HuH-7.5 (cell line): Measurements from ENCODE around the gene SMAD5.

Source experiments
- DNase-seq: peaks from one replicate; pipeline ENCODE4 v3.0.0; 2011; ENCODE audit warnings: low spot score

Gene SMAD5

DNA sequence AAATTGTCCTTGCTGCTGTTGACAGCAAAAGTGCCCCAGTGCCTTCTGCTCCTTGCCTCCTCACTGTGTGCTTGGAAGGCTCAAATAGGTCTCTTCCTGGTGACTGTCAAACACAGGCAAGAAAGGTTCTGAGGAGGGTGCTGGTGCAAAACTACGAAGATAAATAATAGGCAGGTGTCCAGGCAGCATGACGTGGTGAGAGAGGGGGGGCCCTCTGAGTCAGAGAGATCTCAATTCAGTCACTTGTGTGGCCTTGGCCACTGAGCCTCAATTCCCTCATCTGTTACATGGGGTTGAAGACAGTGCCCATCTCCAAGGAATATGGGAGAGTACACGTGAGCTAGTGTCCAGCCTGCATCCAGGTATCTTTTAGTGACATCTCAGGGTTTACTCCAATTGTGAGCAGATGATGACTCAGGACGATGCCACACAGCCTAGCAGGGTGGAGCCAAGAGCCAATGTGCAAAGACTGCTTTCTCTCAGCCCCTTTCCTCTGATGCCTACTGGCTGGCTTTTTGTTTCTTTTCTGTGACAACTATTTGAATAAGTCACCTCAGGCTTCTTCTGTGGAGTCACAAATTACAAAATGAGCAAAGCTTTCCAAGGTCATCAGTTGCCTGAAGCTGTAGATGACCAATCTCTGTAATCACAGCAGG is 90.1 kb downstream of the SMAD5 start:
- DNase-seq, result no peak

GRCh38 chr5:136225796-136226195 is 93.2 kb downstream of the SMAD5 start:
- DNase-seq, result no peak

DNA sequence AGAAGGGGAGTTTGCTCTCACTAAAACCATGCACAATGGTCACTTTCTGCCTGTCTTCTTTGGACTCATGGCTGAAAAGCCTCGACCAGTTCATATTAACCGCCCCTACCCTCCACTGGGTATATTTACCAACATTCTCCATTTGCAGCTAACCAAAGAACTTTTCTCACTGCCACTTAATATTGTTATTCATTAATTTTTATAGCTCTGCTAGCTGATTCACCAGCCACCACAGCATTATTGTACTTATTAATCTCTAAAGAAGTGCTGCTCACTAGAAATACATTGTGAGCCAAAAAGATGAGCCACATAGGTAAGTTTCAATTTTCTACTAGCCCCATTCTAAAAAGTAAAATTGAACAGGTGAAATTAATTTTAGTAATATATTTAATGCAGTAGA is 93.8 kb downstream of the SMAD5 start:
- DNase-seq, result no peak

GRCh38 chr5:136228136-136228757 is 95.6 kb downstream of the SMAD5 start:
- DNase-seq, result no peak

DNA sequence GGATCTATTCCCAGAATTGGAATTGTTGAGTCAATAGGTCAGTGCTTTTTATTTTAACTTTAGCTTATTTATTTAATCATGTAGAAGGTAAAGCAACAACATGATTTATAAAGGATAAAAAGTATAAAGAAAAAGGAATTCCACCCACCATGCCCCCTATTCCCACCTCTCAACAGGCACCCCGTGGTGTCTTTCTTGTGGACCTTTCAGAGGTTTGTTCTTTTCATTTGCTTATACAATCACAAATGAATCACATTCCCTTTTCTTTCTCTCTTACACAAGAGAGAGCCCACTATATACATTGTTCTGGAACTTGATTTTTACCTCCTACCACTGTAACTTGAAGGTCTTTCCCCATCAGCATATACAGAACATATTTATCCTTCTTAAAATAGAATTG is 97.5 kb downstream of the SMAD5 start:
- no peak for DNase-seq

DNA sequence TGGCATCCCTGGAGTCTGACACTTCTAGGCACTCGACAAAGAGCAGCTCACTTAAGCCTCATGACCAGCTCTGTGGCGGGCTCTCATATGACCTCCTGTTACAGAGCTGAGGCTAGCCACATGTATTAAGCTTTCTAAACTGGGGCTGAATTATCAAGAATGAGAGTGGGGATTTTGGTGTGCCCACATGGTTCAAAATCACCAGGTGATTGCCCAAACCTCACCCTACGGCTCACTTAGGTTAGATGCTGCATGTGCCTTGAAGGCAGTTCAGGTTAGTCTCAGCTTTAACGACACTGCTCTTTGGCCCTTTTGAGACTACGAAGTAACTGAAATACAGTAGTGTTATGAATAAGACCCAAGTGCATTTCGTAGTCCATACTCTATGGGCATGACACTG is 99.7 kb downstream of the SMAD5 start:
- DNase-seq, result no peak
